Transverse colon (tissue), 4 donors: ENCODE results near the gene PCSK6.

Experiments
- EP300 ChIP-seq: sonication (generic); formaldehyde crosslinking; IDR thresholded peaks from one replicate; pipeline ENCODE4 v1.6.1; 2017; ENCODE audit warnings: antibody characterized with exemption, low read depth
- POLR2AphosphoS5 ChIP-seq, 3 donors: sonication (generic); formaldehyde crosslinking; IDR thresholded peaks; one replicate each; pipeline ENCODE4 v1.6.1; 2016; ENCODE audit warnings: antibody characterized with exemption in 3 of 3
- TF ChIP-seq, protein P1 (sequence below), 5 experiments: fragments of 200-600 bp in 3 of 5; fragments of 450-650 bp in 2 of 5; sonication (generic) in 3 of 5; IDR thresholded peaks; 1 replicate in 2 of 5; 2 replicates in 3 of 5; pipeline ENCODE4 v1.5.1; 2016 to 2017; ENCODE audit warnings: antibody characterized with exemption in 5 of 5, inconsistent platforms in 3 of 5, mild to moderate bottlenecking in 2 of 5, moderate library complexity in 1 of 5

DNA sequence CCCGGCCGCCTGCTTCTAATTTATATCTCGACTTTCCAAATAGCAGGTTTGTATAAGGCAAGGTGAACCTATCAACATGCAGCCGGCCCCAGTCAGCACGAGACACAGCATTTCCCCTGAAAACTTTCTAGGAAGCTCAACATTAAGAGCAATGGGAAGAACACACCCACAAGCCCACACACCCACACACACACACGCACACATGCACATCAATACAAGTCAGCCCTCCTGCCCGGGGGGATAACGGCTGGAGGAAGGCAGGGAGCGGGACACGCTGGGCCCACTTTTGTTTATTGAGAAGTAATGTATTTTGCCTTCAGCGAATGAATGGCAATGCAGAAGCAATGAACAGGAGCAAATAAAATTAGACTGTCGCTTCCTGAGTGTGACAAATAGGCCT, 83.5 kb downstream of the PCSK6 start:
- TF ChIP-seq, protein P1, sequence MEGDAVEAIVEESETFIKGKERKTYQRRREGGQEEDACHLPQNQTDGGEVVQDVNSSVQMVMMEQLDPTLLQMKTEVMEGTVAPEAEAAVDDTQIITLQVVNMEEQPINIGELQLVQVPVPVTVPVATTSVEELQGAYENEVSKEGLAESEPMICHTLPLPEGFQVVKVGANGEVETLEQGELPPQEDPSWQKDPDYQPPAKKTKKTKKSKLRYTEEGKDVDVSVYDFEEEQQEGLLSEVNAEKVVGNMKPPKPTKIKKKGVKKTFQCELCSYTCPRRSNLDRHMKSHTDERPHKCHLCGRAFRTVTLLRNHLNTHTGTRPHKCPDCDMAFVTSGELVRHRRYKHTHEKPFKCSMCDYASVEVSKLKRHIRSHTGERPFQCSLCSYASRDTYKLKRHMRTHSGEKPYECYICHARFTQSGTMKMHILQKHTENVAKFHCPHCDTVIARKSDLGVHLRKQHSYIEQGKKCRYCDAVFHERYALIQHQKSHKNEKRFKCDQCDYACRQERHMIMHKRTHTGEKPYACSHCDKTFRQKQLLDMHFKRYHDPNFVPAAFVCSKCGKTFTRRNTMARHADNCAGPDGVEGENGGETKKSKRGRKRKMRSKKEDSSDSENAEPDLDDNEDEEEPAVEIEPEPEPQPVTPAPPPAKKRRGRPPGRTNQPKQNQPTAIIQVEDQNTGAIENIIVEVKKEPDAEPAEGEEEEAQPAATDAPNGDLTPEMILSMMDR (IDR thresholded peaks at IDR 0.05): no peak
- no peak for TF ChIP-seq POLR2AphosphoS5 (IDR thresholded peaks at IDR 0.05)
- no peak for TF ChIP-seq EP300
